ENCODE results near the gene ARHGAP8. TPM values are rescaled to one million over a fixed set of nuclear protein-coding genes. Genes with fewer than 3 reads are reported as not detected.

The ARHGAP8 gene
- total and polyA plus RNA-seq, 2 donors (not counting 1 experiment from before 2014, with no cell fraction given): 0.37 TPM; not detected in 1

- Histone ChIP-seq H3K4me1 (ENCODE audit: control insufficient read depth in 2 of 2, insufficient read depth in 2 of 2, low read length in 2 of 2) (no peaks in the 10 kb centered on the region), H3K9me3 (ENCODE audit: control extremely low read depth in 1 of 3, control insufficient read depth in 2 of 3, insufficient read depth in 1 of 3, low read length in 2 of 3) (no peaks in the 10 kb centered on the region), H3K4me2 (replicated peaks; ENCODE audit: low read depth, low read length, poor library complexity, severe bottlenecking) (no peak overlapping the region), H3K27ac (ENCODE audit: low read length in 2 of 2) (no peak overlapping the region), H2AFZ (ENCODE audit: insufficient read depth, low read depth, low read length, poor library complexity, severe bottlenecking) (no peak overlapping the region), H3K27me3 (replicated peaks in 1 of 4; ENCODE audit: control extremely low read depth in 1 of 4, control insufficient read depth in 3 of 4, insufficient read depth in 4 of 4, low read length in 3 of 4) (peaks cover 0 to 3% (median 0%) of the 10 kb centered on the region in 4 experiments), H3K9ac (ENCODE audit: low read length) (no peak overlapping the region), H3K4me3 (ENCODE audit: control extremely low read depth in 1 of 5, extremely low read depth in 1 of 5, insufficient read depth in 1 of 5, low read depth in 2 of 5, low read length in 4 of 5) (no peak overlapping the region), H3K36me3 (replicated peaks in 1 of 2; ENCODE audit: control extremely low read depth in 1 of 2, control insufficient read depth in 1 of 2, extremely low read depth in 1 of 2, insufficient read depth in 2 of 2, low read length in 1 of 2) (no peaks in the 10 kb centered on the region), H4K20me1 (ENCODE audit: control insufficient read depth, insufficient read depth, low read length, poor library complexity, severe bottlenecking) (no peaks in the 10 kb centered on the region), H3K79me2 (ENCODE audit: control insufficient read depth, insufficient read depth, low read length) (no peaks in the 10 kb centered on the region)
- WGBS (ENCODE audit: insufficient coverage): 92% methylated on average over 8 of the region's 16 CpGs
- Mint-ChIP-seq H3K4me1 (no peaks in the 10 kb centered on the region), H3K4me3 (no peak overlapping the region), H3K27me3 (peaks cover 14% of the 10 kb centered on the region), H3K9me3 (ENCODE audit: insufficient read depth) (no peaks in the 10 kb centered on the region), H3K27ac (no peak overlapping the region)
- ChIA-PET POLR2A (no interaction called here), CTCF (no interaction called here)
- no peak for TF ChIP-seq EZH2 (IDR thresholded peaks at IDR 0.05; ENCODE audit: borderline replicate concordance, insufficient read depth, low read depth, low read length, poor library complexity, severe bottlenecking)
- TF ChIP-seq CTCF (IDR thresholded peaks at IDR 0.05): no peak
- DNase-seq (no peak), ATAC-seq (ENCODE audit: low read depth) (no peak)
- intact Hi-C loops (cut with micrococcal nuclease): no loop called here
Measured at GRCh38 chr22:44827666-44828190, 75.4 kb downstream of the ARHGAP8 start.

GRCh38 chr22:44828193-44828592 lies 75.8 kb downstream of the ARHGAP8 start:
- TF ChIP-seq EZH2 (IDR thresholded peaks at IDR 0.05; ENCODE audit: borderline replicate concordance, insufficient read depth, low read depth, low read length, poor library complexity, severe bottlenecking) (no peak), CTCF (IDR thresholded peaks at IDR 0.05) (no peak)
- Histone ChIP-seq H2AFZ (ENCODE audit: insufficient read depth, low read depth, low read length, poor library complexity, severe bottlenecking) (no peak overlapping the region), H3K9me3 (ENCODE audit: control extremely low read depth in 1 of 3, control insufficient read depth in 2 of 3, insufficient read depth in 1 of 3, low read length in 2 of 3) (no peaks in the 10 kb centered on the region), H3K36me3 (replicated peaks in 1 of 2; ENCODE audit: control extremely low read depth in 1 of 2, control insufficient read depth in 1 of 2, extremely low read depth in 1 of 2, insufficient read depth in 2 of 2, low read length in 1 of 2) (no peaks in the 10 kb centered on the region), H3K4me1 (ENCODE audit: control insufficient read depth in 2 of 2, insufficient read depth in 2 of 2, low read length in 2 of 2) (no peaks in the 10 kb centered on the region), H3K27ac (ENCODE audit: low read length in 2 of 2) (no peak overlapping the region), H3K4me2 (replicated peaks; ENCODE audit: low read depth, low read length, poor library complexity, severe bottlenecking) (no peak overlapping the region), H3K79me2 (ENCODE audit: control insufficient read depth, insufficient read depth, low read length) (no peaks in the 10 kb centered on the region), H4K20me1 (ENCODE audit: control insufficient read depth, insufficient read depth, low read length, poor library complexity, severe bottlenecking) (no peaks in the 10 kb centered on the region), H3K9ac (ENCODE audit: low read length) (no peak overlapping the region), H3K27me3 (replicated peaks in 1 of 4; ENCODE audit: control extremely low read depth in 1 of 4, control insufficient read depth in 3 of 4, insufficient read depth in 4 of 4, low read length in 3 of 4) (peaks cover 0 to 3% (median 0%) of the 10 kb centered on the region in 4 experiments), H3K4me3 (ENCODE audit: control extremely low read depth in 1 of 5, extremely low read depth in 1 of 5, insufficient read depth in 1 of 5, low read depth in 2 of 5, low read length in 4 of 5) (no peak overlapping the region)
- Mint-ChIP-seq H3K9me3 (ENCODE audit: insufficient read depth) (no peaks in the 10 kb centered on the region), H3K4me3 (no peak overlapping the region), H3K27ac (no peak overlapping the region), H3K4me1 (no peaks in the 10 kb centered on the region), H3K27me3 (peaks cover 14% of the 10 kb centered on the region)
- 70% methylated on average over 5 of the region's 8 CpGs for WGBS (ENCODE audit: insufficient coverage)
- CTCF ChIA-PET: no interaction called here
- DNase-seq (no peak), ATAC-seq (ENCODE audit: low read depth) (no peak)
- POLR2A ChIA-PET: no interaction called here
- intact Hi-C loops (cut with micrococcal nuclease): no loop called here

All from B cell (primary cell).